Coronary artery (tissue), 2 donors: ENCODE data around the gene CASP7.

Experiments used
- DNase-seq: peaks from one replicate; pipeline ENCODE4 v3.0.0-alpha.2; 2017; ENCODE audit warnings: low spot score
- H3K27ac ChIP-seq, 2 donors: fragments of 200-600 bp; sonication (generic); one replicate each; pipeline ENCODE4 v1.5.1; 2016 to 2019
- H3K4me3 ChIP-seq: fragments of 200-600 bp; sonication (generic); 2 replicates; pipeline ENCODE4 v1.5.1; 2016; ENCODE audit warnings: mild to moderate bottlenecking, moderate library complexity
- TF ChIP-seq, protein P1 (sequence below): fragments of 200-600 bp; sonication (generic); IDR thresholded peaks from one replicate; pipeline ENCODE4 v1.5.1; 2019; ENCODE audit warnings: antibody characterized with exemption

CASP7 gene

DNA sequence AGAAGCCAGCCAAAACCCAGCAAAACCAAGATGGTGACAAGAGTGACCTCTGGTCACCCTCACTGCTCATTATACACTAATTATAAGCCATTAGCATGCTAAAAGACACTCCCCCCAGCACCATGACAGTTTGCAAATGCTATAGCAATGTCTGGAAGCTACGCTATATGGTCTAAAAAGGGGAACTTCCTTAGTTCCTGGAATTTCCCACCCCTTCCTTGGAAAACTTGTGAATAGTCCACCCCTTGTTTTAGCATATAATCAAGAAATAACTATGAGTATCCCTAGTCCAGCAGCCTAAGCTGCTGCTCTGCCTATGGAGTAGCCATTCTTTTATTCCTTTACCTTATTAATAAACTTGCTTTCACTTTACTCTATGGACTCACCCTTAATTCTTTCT lies 16.0 kb downstream of the CASP7 start:
- TF ChIP-seq, protein P1, sequence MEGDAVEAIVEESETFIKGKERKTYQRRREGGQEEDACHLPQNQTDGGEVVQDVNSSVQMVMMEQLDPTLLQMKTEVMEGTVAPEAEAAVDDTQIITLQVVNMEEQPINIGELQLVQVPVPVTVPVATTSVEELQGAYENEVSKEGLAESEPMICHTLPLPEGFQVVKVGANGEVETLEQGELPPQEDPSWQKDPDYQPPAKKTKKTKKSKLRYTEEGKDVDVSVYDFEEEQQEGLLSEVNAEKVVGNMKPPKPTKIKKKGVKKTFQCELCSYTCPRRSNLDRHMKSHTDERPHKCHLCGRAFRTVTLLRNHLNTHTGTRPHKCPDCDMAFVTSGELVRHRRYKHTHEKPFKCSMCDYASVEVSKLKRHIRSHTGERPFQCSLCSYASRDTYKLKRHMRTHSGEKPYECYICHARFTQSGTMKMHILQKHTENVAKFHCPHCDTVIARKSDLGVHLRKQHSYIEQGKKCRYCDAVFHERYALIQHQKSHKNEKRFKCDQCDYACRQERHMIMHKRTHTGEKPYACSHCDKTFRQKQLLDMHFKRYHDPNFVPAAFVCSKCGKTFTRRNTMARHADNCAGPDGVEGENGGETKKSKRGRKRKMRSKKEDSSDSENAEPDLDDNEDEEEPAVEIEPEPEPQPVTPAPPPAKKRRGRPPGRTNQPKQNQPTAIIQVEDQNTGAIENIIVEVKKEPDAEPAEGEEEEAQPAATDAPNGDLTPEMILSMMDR: no peak
- no peak overlapping the region for H3K27ac ChIP-seq
- no peak for DNase-seq
- no peak overlapping the region for H3K4me3 ChIP-seq

DNA sequence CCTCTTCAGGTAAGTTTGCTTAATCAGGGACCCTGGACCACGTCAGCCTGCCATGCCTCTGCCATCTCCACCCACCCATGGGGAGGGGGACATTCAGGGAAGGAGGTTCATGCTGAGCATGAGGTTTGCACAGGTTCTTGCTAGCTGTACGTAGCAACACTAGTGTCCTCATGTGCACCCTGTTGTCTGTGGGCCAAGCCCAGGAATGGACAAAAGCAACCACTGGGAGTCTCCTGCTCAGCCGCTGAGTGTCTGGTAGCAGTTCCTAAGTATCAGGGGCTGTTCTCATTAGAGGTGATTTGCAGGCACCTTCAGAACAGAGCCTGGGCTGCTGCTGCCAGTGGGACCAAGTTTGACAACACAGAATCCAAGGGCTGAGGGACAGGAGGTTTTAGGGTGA lies 17.9 kb downstream of the CASP7 start:
- H3K4me3 ChIP-seq: no peak overlapping the region
- TF ChIP-seq, protein P1: no peak
- no peak for DNase-seq
- no peak overlapping the region for H3K27ac ChIP-seq

DNA sequence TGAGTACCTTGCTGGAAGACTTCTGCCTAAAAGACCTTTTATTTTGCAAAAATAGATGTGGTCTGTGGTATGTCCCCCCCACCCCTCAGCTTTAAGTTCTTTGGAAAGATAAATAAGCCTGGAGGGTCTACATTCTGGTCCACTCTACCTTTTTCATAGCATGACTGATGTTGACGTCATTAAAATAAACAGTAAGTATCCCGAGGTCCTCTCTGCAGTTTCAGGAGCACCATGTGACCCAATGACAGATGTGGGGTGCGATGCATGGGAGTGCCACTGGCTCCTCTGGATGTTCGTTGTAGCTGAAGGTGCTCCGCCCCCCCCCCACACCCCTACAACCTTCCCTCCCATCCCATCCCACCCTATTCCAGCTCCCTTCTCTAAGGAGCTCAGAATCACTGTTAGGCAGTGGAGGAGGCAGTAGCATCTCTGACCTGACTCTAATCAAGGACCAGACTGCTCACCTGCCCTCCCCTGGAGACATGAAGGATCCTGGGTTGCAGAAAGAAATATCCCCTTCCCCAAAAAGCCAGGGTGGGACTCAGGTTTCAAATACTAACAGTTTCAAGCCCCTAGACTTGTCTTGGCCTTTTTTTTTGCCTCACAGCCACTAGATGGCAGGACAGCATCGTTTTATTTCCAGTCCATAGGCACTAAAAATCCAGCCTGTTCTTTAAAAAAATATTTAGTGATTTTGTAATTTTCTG lies 25.1 kb downstream of the CASP7 start:
- Histone ChIP-seq H3K4me3 (no peak overlapping the region), H3K27ac (no peak overlapping the region)
- DNase-seq: no peak
- TF ChIP-seq, protein P1: peak; percentile 50

DNA sequence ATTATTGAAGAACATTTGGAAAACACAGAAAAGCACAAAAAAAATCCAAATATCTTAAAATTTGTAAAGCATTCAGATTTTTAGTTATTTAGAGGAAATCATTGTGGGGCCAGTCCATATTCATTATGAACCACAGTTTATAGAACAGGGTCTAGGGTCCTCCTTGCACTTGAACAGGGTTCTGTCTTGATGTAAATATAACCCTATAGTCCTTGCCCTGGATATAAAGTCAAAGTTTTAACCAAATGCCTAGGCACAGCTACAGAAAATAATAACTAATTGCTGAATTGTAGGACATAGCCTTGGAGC lies 25.6 kb downstream of the CASP7 start:
- DNase-seq: no peak
- TF ChIP-seq, protein P1: no peak
- H3K27ac ChIP-seq: no peak overlapping the region
- no peak overlapping the region for H3K4me3 ChIP-seq

DNA sequence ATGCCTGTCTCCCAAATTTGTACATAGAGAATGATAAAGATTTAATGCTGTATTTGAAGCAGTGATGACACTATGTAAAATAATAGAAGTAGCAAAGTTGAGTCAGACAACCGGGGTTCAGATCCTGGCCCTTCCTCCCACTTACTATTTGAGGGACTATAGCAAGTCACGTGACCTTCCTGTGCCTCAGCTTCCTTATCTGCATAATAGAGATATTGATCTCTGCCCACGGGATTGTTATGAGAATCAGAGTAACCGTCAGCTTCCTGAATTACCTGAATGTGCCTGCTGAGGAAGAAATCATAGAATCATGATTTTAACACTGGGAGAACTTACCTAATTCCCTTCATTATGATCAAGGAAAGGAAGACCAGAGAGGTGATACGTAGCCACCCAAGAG lies 26.9 kb downstream of the CASP7 start:
- H3K27ac ChIP-seq: no peak overlapping the region
- TF ChIP-seq, protein P1: no peak
- no peak overlapping the region for H3K4me3 ChIP-seq
- DNase-seq: no peak

DNA sequence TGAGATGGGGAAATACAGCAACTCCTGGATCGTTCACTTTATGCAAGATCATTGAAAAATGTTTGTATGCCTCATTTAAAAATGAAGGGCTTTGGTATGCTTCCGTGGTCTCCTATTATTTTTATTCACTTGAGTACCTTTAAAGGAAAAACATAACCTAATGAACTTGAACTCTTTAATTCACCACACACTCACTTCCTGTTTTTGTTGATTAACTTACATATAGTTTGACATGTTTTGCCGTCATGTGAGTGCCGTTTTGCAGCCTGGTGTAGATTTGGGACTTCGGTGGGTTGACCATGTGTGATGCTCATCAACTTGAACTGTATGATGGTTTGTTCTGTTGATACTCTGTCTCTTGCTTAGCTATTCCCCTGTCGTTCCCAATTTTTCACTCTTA lies 28.9 kb downstream of the CASP7 start:
- Histone ChIP-seq H3K27ac (no peak overlapping the region), H3K4me3 (no peak overlapping the region)
- DNase-seq: no peak
- TF ChIP-seq, protein P1: no peak

DNA sequence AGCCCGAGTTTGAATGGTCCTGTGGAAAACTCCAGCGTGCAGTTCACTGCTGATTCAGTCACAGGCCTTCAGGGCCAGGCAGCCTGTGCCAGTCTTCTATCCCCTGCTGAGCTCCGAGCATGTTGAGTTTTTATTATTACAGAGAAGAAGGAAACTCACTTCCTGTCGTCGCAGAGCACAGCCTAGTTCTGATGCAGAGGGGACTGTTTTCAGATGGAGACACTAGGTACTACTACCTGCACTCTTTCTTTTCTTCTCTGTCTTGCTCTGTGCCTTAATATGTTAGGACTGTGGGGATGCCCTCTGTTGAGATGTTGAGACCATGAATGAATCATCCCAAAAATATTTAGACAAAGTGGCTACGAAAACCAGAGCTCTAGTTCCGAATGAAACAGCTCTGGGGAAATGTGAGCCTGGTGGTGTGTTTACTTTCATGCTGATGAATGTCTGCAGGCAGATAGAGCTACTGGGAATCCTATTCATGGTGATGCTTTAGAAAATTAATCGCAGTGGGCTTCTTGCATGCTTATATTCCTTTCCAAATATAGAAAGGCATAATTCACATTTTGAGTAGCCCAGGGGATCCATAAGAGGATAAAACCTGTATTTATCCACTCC lies 29.6 kb downstream of the CASP7 start:
- H3K27ac ChIP-seq: no peak overlapping the region
- TF ChIP-seq, protein P1: no peak
- DNase-seq: no peak
- H3K4me3 ChIP-seq: no peak overlapping the region
